ENCODE data around the gene TBC1D10A. TPM values are rescaled to one million over a fixed set of nuclear protein-coding genes. Genes with fewer than 3 reads are reported as not detected.

TBC1D10A gene
- total RNA-seq, 2 experiments from 2014 or later = 45.5 to 47.6 TPM

GRCh38 chr22:30250039-30250565 lies 76.6 kb downstream of the TBC1D10A start:
- Mint-ChIP-seq H3K27ac (peak overlapping the region; percentile 60), H3K4me1 (peaks cover 77% of the 10 kb centered on the region), H3K36me3 (ENCODE audit: low read depth) (peaks cover 8% of the 10 kb centered on the region), H3K4me3 (no peak overlapping the region), H3K9me3 (no peaks in the 10 kb centered on the region), H3K27me3 (no peaks in the 10 kb centered on the region)
- CTCF ChIA-PET = interaction anchor here (0.9 to 1.7 kb wide), 4 partner anchors 30 to 142 kb away, joined by 3 to 5 read pairs (median 4); no protein-coding TSS in a partner anchor
- no peak for DNase-seq
- POLR2A ChIA-PET = no interaction called here

GRCh38 chr22:30249049-30250038 lies 77.4 kb downstream of the TBC1D10A start:
- POLR2A ChIA-PET = no interaction called here
- Mint-ChIP-seq H3K27me3 (no peaks in the 10 kb centered on the region), H3K4me1 (peaks cover 78% of the 10 kb centered on the region), H3K27ac (peak overlapping the region; percentile 60), H3K4me3 (no peak overlapping the region), H3K36me3 (ENCODE audit: low read depth) (peaks cover 15% of the 10 kb centered on the region), H3K9me3 (no peaks in the 10 kb centered on the region)
- DNase-seq = no peak
- CTCF ChIA-PET = interaction anchor here (0.8 to 1.7 kb wide), 4 partner anchors 29 to 130 kb away, joined by 3 to 5 read pairs (median 4); no protein-coding TSS in a partner anchor

GRCh38 chr22:30248484-30248883 lies 78.3 kb downstream of the TBC1D10A start:
- peaks cover 24% of the 10 kb centered on the region for H3K36me3 Mint-ChIP-seq (ENCODE audit: low read depth)
- peaks cover 81% of the 10 kb centered on the region for H3K4me1 Mint-ChIP-seq
- no peaks in the 10 kb centered on the region for H3K27me3 Mint-ChIP-seq
- H3K4me3 Mint-ChIP-seq = peak overlapping the region; percentile 99
- POLR2A ChIA-PET = no interaction called here
- no peak for DNase-seq
- H3K9me3 Mint-ChIP-seq = no peaks in the 10 kb centered on the region
- CTCF ChIA-PET = interaction anchor here (0.7 to 1.2 kb wide), 4 partner anchors 15 to 82 kb away, joined by 3 to 5 read pairs (median 4); no protein-coding TSS in a partner anchor
- H3K27ac Mint-ChIP-seq = peak overlapping the region; percentile 84

- Mint-ChIP-seq H3K4me3 (peak overlapping the region; percentile 99), H3K9me3 (no peaks in the 10 kb centered on the region), H3K27ac (peak overlapping the region; percentile 95), H3K4me1 (peaks cover 82% of the 10 kb centered on the region), H3K27me3 (no peaks in the 10 kb centered on the region), H3K36me3 (ENCODE audit: low read depth) (peaks cover 29% of the 10 kb centered on the region)
- CTCF ChIA-PET = interaction anchor here (0.5 to 1.2 kb wide), 4 partner anchors 16 to 680 kb away, joined by 3 to 5 read pairs (median 4); no protein-coding TSS in a partner anchor
- DNase-seq = no peak
- POLR2A ChIA-PET = no interaction called here
Measured at GRCh38 chr22:30247974-30248373, 78.8 kb downstream of the TBC1D10A start.

GRCh38 chr22:30247561-30247960 lies 79.2 kb downstream of the TBC1D10A start:
- H3K4me1 Mint-ChIP-seq = peaks cover 82% of the 10 kb centered on the region
- peaks cover 33% of the 10 kb centered on the region for H3K36me3 Mint-ChIP-seq (ENCODE audit: low read depth)
- H3K27me3 Mint-ChIP-seq = no peaks in the 10 kb centered on the region
- peak overlapping the region; percentile 99 for H3K4me3 Mint-ChIP-seq
- no peaks in the 10 kb centered on the region for H3K9me3 Mint-ChIP-seq
- POLR2A ChIA-PET = no interaction called here
- CTCF ChIA-PET = interaction anchor here (0.5 to 1.2 kb wide), 4 partner anchors 16 to 680 kb away, joined by 3 to 5 read pairs (median 4); no protein-coding TSS in a partner anchor
- DNase-seq = no peak
- peak overlapping the region; percentile 95 for H3K27ac Mint-ChIP-seq

GRCh38 chr22:30246814-30247376 lies 79.8 kb downstream of the TBC1D10A start:
- H3K9me3 Mint-ChIP-seq = no peaks in the 10 kb centered on the region
- no peaks in the 10 kb centered on the region for H3K27me3 Mint-ChIP-seq
- CTCF ChIA-PET = interaction anchor here (5.3 kb wide), 1 partner anchor 140 kb away, joined by 34 read pairs; no protein-coding TSS in a partner anchor
- H3K4me3 Mint-ChIP-seq = peak overlapping the region; percentile 99
- no peak for DNase-seq
- H3K36me3 Mint-ChIP-seq (ENCODE audit: low read depth) = peaks cover 38% of the 10 kb centered on the region
- peaks cover 81% of the 10 kb centered on the region for H3K4me1 Mint-ChIP-seq
- POLR2A ChIA-PET = interaction anchor here (0.6 to 1.0 kb wide), 5 partner anchors 47 to 327 kb away, joined by 3 read pairs; no protein-coding TSS in a partner anchor
- peak overlapping the region; percentile 95 for H3K27ac Mint-ChIP-seq

- H3K27me3 Mint-ChIP-seq = no peaks in the 10 kb centered on the region
- H3K36me3 Mint-ChIP-seq (ENCODE audit: low read depth) = peaks cover 40% of the 10 kb centered on the region
- H3K4me1 Mint-ChIP-seq = peaks cover 79% of the 10 kb centered on the region
- no peaks in the 10 kb centered on the region for H3K9me3 Mint-ChIP-seq
- peak within 1 kb of the TSS; percentile 99 for H3K4me3 Mint-ChIP-seq
- CTCF ChIA-PET = interaction anchor here (2.5 to 5.3 kb wide), 2 partner anchors 11 to 139 kb away, joined by 10 to 34 read pairs; no protein-coding TSS in a partner anchor
- peak; percentile 61 for DNase-seq
- POLR2A ChIA-PET = interaction anchor here (0.6 to 1.0 kb wide), 7 partner anchors 48 to 326 kb away, joined by 3 read pairs; no protein-coding TSS in a partner anchor
- peak within 1 kb of the TSS; percentile 99 for H3K27ac Mint-ChIP-seq
Measured at GRCh38 chr22:30245985-30246813, 80.5 kb downstream of the TBC1D10A start, which contains the start of gene LIF. TSS of gene LIF (minus strand) at chr22:30246759. CDS start at chr22:30246695, 64 bp downstream.

- POLR2A ChIA-PET = interaction anchor here (0.6 kb wide), 3 partner anchors 60 to 70 kb away, joined by 3 to 5 read pairs (median 3); no protein-coding TSS in a partner anchor
- H3K36me3 Mint-ChIP-seq (ENCODE audit: low read depth) = peaks cover 48% of the 10 kb centered on the region
- CTCF ChIA-PET = interaction anchor here (2.5 to 5.3 kb wide), 2 partner anchors 10 to 139 kb away, joined by 10 to 34 read pairs; no protein-coding TSS in a partner anchor
Measured at GRCh38 chr22:30245181-30245984, 81.4 kb downstream of the TBC1D10A start.

GRCh38 chr22:30244641-30245040 lies 82.1 kb downstream of the TBC1D10A start:
- no peaks in the 10 kb centered on the region for H3K27me3 Mint-ChIP-seq
- no peak for DNase-seq
- peak overlapping the region; percentile 99 for H3K27ac Mint-ChIP-seq
- peak overlapping the region; percentile 99 for H3K4me3 Mint-ChIP-seq
- peaks cover 82% of the 10 kb centered on the region for H3K4me1 Mint-ChIP-seq
- no peaks in the 10 kb centered on the region for H3K9me3 Mint-ChIP-seq
- ChIA-PET CTCF (interaction anchor here (1.6 to 5.3 kb wide), 4 partner anchors 10 to 138 kb away, joined by 4 to 34 read pairs (median 8); no protein-coding TSS in a partner anchor), POLR2A (interaction anchor here (0.6 kb wide), 1 partner anchor 122 kb away, joined by 3 read pairs; no protein-coding TSS in a partner anchor)
- peaks cover 49% of the 10 kb centered on the region for H3K36me3 Mint-ChIP-seq (ENCODE audit: low read depth)

More at GRCh38 chr22:30245181-30245984, 81.4 kb downstream of the TBC1D10A start:
- Mint-ChIP-seq H3K9me3 (no peaks in the 10 kb centered on the region), H3K27me3 (no peaks in the 10 kb centered on the region), H3K4me3 (peak overlapping the region; percentile 99), H3K27ac (peak overlapping the region; percentile 99), H3K4me1 (peaks cover 86% of the 10 kb centered on the region)
- DNase-seq = peak; percentile 38

- ChIA-PET CTCF (interaction anchor here (1.1 to 5.3 kb wide), 5 partner anchors 9 to 137 kb away, joined by 3 to 34 read pairs (median 6); no protein-coding TSS in a partner anchor), POLR2A (no interaction called here)
- H3K27ac Mint-ChIP-seq = peak overlapping the region; percentile 99
Measured at GRCh38 chr22:30244066-30244465, 82.7 kb downstream of the TBC1D10A start.

More at GRCh38 chr22:30244066-30244465, 82.7 kb downstream of the TBC1D10A start:
- no peak for DNase-seq
- Mint-ChIP-seq H3K4me3 (peak overlapping the region; percentile 99), H3K4me1 (peaks cover 82% of the 10 kb centered on the region), H3K36me3 (ENCODE audit: low read depth) (peaks cover 50% of the 10 kb centered on the region), H3K27me3 (no peaks in the 10 kb centered on the region), H3K9me3 (no peaks in the 10 kb centered on the region)
